Measurements from ENCODE around the gene RGL3.
"Not testable (repeated sequence)": the region's sequence is repeated elsewhere in the genome, so short reads cannot be mapped to it uniquely, and the experiment has no call there.

RGL3 gene

GRCh38 chr19:11356676-11357550 is 62.2 kb downstream of the RGL3 start:
- DNase-seq: no peak

- DNase-seq: no peak
These were observed 63.1 kb downstream of the RGL3 start for GRCh38 chr19:11356074-11356397.

DNA sequence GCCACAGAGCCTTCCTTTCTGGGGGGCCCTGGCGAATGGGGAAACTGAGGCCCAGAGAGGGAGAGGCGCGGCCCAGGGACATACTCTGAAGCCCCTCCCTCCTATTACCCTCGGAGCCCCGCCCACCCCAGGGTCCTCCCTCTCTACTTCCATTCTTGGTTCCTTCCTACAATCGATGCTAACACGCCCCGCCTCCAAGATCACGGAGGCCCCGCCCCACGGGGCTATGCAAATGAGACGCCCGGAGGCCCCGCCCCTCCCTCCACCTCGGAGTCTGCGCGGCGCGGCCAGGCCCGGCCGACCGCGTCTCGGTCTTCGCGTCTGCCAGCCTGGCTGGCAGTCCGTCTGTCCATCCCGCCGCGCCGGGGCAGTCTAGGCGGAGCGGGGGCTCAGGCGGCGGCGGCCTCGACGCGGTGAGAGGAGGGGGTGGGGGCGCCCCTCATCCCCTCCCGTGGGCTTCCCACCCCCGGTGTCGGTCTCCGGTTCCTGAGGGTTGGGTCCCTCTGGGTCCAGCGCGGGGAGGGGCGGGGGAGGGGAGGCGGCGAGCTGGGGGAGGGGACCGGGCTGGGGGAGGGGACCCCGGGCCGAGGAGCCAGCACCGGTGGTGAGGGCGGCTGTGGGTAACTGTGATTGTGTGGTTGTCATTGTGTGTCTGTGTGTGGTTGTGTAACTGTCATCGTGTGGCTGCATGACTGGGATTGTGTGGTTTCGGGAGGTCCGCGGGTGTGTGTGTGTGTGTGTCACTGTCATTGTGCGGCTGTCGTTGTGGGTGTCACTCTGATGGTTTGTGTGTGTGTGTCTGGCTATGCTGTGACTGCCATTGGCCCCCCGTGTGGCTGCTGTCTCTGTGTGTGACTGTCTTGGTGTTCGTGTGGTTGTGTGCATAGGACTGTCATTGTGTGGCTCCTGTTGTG is 63.7 kb downstream of the RGL3 start, which contains the start of gene PLPPR2:
Gene PLPPR2 (plus strand): TSS at position 273 of the 914 bp plus-strand sequence. CDS start 2,242 bp downstream, outside the sequence.
- DNase-seq: no peak

- DNase-seq: not testable (repeated sequence)
These were observed 65.0 kb downstream of the RGL3 start for GRCh38 chr19:11354102-11354501.

- DNase-seq: no peak
These were observed 69.9 kb downstream of the RGL3 start for GRCh38 chr19:11349171-11349570.

DNA sequence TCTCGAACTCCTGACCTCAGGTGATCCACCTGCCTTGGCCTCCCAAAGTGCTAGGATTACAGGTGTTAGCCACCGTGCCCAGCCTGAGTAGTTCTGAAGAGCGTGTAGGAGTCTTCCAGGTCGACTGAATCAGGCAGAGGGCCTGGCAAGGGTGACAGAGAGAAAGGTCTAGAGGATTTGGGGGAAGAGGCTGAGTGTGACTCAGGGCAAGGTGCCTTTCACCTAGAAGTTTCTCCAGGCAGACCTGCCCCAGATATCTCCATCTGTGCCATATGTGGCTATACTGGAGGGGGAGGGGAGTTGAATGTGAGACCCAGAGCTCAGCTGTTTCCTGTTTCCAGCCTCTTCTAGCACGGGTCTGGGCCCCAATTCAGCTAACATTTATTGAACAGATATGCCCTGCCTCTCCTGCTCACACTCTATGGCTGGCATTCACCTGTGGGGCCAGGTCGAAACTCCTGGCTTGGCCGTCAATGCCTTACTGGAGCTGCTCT is 71.5 kb downstream of the RGL3 start:
- no peak for DNase-seq

DNA sequence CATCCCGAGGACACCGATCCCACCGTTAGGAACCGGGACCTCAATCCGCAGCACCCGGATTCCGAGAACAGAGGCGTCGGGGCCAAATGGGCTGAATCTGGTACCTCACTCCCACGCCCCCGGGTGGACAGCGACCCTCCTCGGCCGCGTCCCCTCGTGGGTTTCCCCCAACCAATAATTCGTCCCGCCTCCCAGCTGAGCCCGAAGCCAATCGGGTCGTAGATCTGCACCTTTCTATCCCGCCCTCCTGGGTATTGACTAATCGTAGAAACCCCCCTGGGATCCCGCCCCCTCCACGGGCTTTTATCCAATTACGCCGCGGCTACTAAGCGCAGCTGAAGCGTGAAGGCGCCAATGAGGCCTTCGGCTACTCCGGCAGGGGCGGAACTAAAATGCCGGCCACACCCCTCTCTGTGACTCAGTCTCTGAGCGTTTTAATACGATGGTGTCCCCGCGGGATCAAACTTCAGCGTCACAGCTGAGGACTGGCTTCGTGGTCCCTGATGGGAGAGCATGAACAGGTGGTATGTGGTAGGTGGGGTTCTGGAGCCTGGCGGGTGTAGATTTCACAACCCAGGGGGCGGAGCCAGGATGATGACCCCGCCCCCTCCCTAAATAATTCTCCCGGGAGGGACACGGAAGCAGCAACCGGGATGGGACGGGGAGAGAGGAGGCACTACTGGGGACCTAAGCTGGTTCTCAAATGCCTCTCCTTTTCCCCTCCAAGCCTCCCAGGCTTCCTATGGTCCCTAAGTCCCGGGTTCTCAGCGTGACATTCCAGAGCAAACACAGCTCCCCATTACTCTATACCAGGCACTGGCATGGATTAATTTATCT is 72.8 kb downstream of the RGL3 start, which contains the start of the genes CCDC159 and TMEM205:
Gene CCDC159 (plus strand): TSS at position 416 of the 837 bp plus-strand sequence. CDS start 88 bp downstream, at position 504.
Gene TMEM205 (minus strand): TSS at position 165 of the 837 bp plus-strand sequence. CDS start 649 bp downstream, outside the sequence.
- peak; percentile 94 for DNase-seq

DNA sequence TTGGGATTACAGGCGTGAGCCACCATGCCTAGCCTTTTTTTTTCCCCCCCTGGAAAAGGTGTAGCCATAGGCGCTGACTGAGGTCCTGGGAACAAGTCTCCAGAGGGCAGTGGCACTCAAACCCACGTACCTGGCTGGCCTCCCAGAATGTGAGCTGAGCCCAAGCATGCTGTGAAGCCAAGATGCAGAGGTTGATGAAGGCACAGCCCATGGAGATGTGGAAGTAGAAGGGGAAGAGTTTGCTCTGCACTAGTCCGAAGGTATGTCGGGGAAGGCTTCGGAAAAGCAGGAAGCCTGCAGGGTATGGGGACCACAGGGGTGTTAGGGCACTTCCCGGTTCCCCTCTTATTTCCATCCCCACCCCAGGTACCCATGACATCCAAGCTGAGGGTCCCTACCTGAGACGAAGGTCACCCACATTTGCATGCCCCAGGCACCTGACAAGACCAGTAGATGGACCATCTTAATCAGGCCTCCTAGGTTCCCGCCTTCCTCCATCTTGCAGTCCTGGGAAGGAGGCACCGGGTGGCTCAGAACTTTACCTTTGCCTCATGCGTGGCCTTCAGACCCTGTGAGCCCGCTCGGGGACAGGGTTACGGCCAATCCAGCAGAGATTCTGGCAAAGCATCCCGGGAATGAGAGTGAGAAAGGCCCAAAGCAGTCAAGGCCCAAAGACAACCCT is 73.9 kb downstream of the RGL3 start:
- no peak for DNase-seq
